ENCODE data around the gene NEFH. TPM values are rescaled to one million over a fixed set of nuclear protein-coding genes. Genes with fewer than 3 reads are reported as not detected.

NEFH gene
- total RNA-seq, 1 experiment from 2014 or later = 5.7 TPM

GRCh38 chr22:29509815-29510214 is 29.8 kb downstream of the NEFH start:
- Histone ChIP-seq H2BK5ac (ENCODE audit: insufficient read length, low read length) (peak overlapping the region; percentile 60), H3K18ac (ENCODE audit: insufficient read length, low read depth, low read length) (no peak overlapping the region), H3K9ac (ENCODE audit: extremely low read depth, insufficient read length, low read length) (no peak overlapping the region), H2AFZ (ENCODE audit: low read length) (no peak overlapping the region), H4K8ac (replicated peaks; ENCODE audit: insufficient read length, low read depth, low read length) (no peak overlapping the region), H2AK5ac (ENCODE audit: insufficient read length, low read length) (no peak overlapping the region), H4K5ac (ENCODE audit: insufficient read length, low read depth, low read length) (no peak overlapping the region), H3K79me1 (ENCODE audit: insufficient read depth, low read depth, low read length, poor library complexity, severe bottlenecking) (no peaks in the 10 kb centered on the region), H3K79me2 (ENCODE audit: insufficient read depth, low read length) (no peaks in the 10 kb centered on the region), H2BK120ac (ENCODE audit: low read depth, low read length, poor library complexity, severe bottlenecking) (no peak overlapping the region), H3K23ac (ENCODE audit: insufficient read length, low read depth, low read length) (no peak overlapping the region), H3K56ac (ENCODE audit: insufficient read length, low read depth, low read length) (no peak overlapping the region), H3K27me3 (ENCODE audit: insufficient read depth, low read length) (no peaks in the 10 kb centered on the region), H2BK20ac (ENCODE audit: low read depth, low read length, poor library complexity, severe bottlenecking) (no peak overlapping the region), H3K9me3 (ENCODE audit: control insufficient read depth, low read depth, low read length) (no peaks in the 10 kb centered on the region), H3K4ac (ENCODE audit: low read depth, low read length) (no peak overlapping the region), H3T11ph (ENCODE audit: low read length) (no peak overlapping the region), H3K14ac (ENCODE audit: insufficient read depth, low read length) (no peak overlapping the region), H4K91ac (ENCODE audit: insufficient read length, low read depth, low read length) (no peak overlapping the region), H3K4me1 (ENCODE audit: insufficient read depth, low read length) (no peaks in the 10 kb centered on the region), H2BK15ac (ENCODE audit: low read depth, low read length) (no peak overlapping the region), H4K20me1 (ENCODE audit: control insufficient read depth, insufficient read depth, insufficient read length) (no peaks in the 10 kb centered on the region), H3K27ac (ENCODE audit: insufficient read length, low read depth, low read length) (no peak overlapping the region), H3K23me2 (ENCODE audit: insufficient read length, low read depth, low read length, poor library complexity, severe bottlenecking) (no peaks in the 10 kb centered on the region), H3K4me2 (ENCODE audit: insufficient read depth, insufficient read length, low read length) (no peak overlapping the region), H2BK12ac (ENCODE audit: insufficient read length, low read depth, low read length) (no peak overlapping the region)
- H3K4me1 Mint-ChIP-seq = no peaks in the 10 kb centered on the region
- H3K4me3 Mint-ChIP-seq = no peak overlapping the region
- no peak for DNase-seq
- peaks cover 24 to 71% (median 70%) of the 10 kb centered on the region in 3 experiments; a peak in 6 of 7 replicates for H3K36me3 Mint-ChIP-seq (ENCODE audit: insufficient read depth in 1 of 3, low read depth in 3 of 3)
- H3K27me3 Mint-ChIP-seq (ENCODE audit: low read depth) = no peaks in the 10 kb centered on the region
- H3K27ac Mint-ChIP-seq = no peak overlapping the region
- H3K9me3 Mint-ChIP-seq = no peaks in the 10 kb centered on the region
- TF ChIP-seq, protein P1, sequence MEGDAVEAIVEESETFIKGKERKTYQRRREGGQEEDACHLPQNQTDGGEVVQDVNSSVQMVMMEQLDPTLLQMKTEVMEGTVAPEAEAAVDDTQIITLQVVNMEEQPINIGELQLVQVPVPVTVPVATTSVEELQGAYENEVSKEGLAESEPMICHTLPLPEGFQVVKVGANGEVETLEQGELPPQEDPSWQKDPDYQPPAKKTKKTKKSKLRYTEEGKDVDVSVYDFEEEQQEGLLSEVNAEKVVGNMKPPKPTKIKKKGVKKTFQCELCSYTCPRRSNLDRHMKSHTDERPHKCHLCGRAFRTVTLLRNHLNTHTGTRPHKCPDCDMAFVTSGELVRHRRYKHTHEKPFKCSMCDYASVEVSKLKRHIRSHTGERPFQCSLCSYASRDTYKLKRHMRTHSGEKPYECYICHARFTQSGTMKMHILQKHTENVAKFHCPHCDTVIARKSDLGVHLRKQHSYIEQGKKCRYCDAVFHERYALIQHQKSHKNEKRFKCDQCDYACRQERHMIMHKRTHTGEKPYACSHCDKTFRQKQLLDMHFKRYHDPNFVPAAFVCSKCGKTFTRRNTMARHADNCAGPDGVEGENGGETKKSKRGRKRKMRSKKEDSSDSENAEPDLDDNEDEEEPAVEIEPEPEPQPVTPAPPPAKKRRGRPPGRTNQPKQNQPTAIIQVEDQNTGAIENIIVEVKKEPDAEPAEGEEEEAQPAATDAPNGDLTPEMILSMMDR (conservative IDR thresholded peaks at IDR 0.05) = no peak
- WGBS (ENCODE audit: extremely low coverage, insufficient read length, low lambda C conversion rate) = no CpG with 5 or more reads among the region's 1 CpG
